Neural cell (in vitro differentiated cells): ENCODE results near the gene KRTAP12-1. TPM values are rescaled to one million over a fixed set of nuclear protein-coding genes. Genes with fewer than 3 reads are reported as not detected.
"Not testable (repeated sequence)": the region's sequence is repeated elsewhere in the genome, so short reads cannot be mapped to it uniquely, and the experiment has no call there.

Experiments used
- H2AFZ ChIP-seq: fragments of 200-600, 300-800 bp; sonication (generic), shearing (Covaris generic); 2 replicates; pipeline ENCODE4 v1.6.0; 2014; ENCODE audit warnings: low read depth, mild to moderate bottlenecking, antibody characterized with exemption, low read length, moderate library complexity
- H3F3A ChIP-seq: fragments of 200-600 bp; shearing (Covaris generic); 2 replicates; pipeline ENCODE4 v1.6.1; 2016; ENCODE audit warnings: mild to moderate bottlenecking, moderate library complexity, mixed read lengths, antibody characterized with exemption, low read length; ENCODE audit not compliant: insufficient read depth, poor library complexity, severe bottlenecking
- H3K27ac ChIP-seq: fragments of 200-600, 300-800 bp; sonication (generic), shearing (Covaris generic); 2 replicates; pipeline ENCODE4 v1.5.1; 2014; ENCODE audit warnings: mild to moderate bottlenecking, low read length, moderate library complexity
- H3K27me3 ChIP-seq: fragments of 300-800, 200-600 bp; sonication (generic), shearing (Covaris generic); 2 replicates; pipeline ENCODE4 v1.6.0; 2014; ENCODE audit warnings: mild to moderate bottlenecking, low read depth, low read length, moderate library complexity; ENCODE audit not compliant: insufficient read depth
- H3K36me3 ChIP-seq: fragments of 300-800, 200-600 bp; sonication (generic), shearing (Covaris generic); 2 replicates; pipeline ENCODE4 v1.5.1; 2014; ENCODE audit warnings: mild to moderate bottlenecking, antibody characterized with exemption, low read length, moderate library complexity; ENCODE audit not compliant: insufficient read depth
- H3K4me2 ChIP-seq: fragments of 300-800, 200-600 bp; sonication (generic), shearing (Covaris generic); 2 replicates; pipeline ENCODE4 v1.6.0; 2014; ENCODE audit warnings: mild to moderate bottlenecking, low read length
- H3K4me3 ChIP-seq: fragments of 300-800, 200-600 bp; sonication (generic), shearing (Covaris generic); 2 replicates; pipeline ENCODE4 v1.5.1; 2014; ENCODE audit warnings: mild to moderate bottlenecking, low read length, moderate library complexity
- H3K79me2 ChIP-seq: fragments of 200-600 bp; shearing (Covaris generic); replicated peaks from 2 replicates; pipeline ENCODE4 v1.6.0; 2014; ENCODE audit warnings: mild to moderate bottlenecking, low read length, moderate library complexity; ENCODE audit not compliant: insufficient read depth
- H3K9ac ChIP-seq: fragments of 300-800, 200-600 bp; sonication (generic), shearing (Covaris generic); 2 replicates; pipeline ENCODE4 v1.6.1; 2016; ENCODE audit warnings: mild to moderate bottlenecking, low read length, mixed read lengths
- H3K9me2 ChIP-seq: fragments of 200-600 bp; shearing (Covaris generic); 2 replicates; pipeline ENCODE4 v1.6.1; 2016; ENCODE audit warnings: mild to moderate bottlenecking, low read length, mixed read lengths; ENCODE audit not compliant: insufficient read depth
- H3K9me3 ChIP-seq: fragments of 200-600, 300-800 bp; sonication (generic), shearing (Covaris generic); 2 replicates; pipeline ENCODE4 v1.6.1; 2016; ENCODE audit warnings: mild to moderate bottlenecking, mixed run types, low read length, moderate library complexity, mixed read lengths
- H4K20me1 ChIP-seq: fragments of 200-600 bp; shearing (Covaris generic); 2 replicates; pipeline ENCODE4 v1.6.1; 2016; ENCODE audit warnings: mild to moderate bottlenecking, mixed run types; ENCODE audit not compliant: insufficient read depth
- EP300 ChIP-seq: fragments of 450-650 bp; conservative IDR thresholded peaks from 2 replicates; pipeline ENCODE4 v1.6.1; 2014; ENCODE audit warnings: antibody characterized with exemption, mild to moderate bottlenecking, moderate library complexity; ENCODE audit not compliant: poor library complexity, severe bottlenecking
- EZH2 ChIP-seq: fragments of 200-600, 300-800 bp; shearing (Covaris generic), sonication (generic); IDR thresholded peaks from 2 replicates; pipeline ENCODE4 v1.6.1; 2014; ENCODE audit warnings: antibody characterized with exemption, low read length, borderline replicate concordance, mild to moderate bottlenecking; ENCODE audit not compliant: insufficient read depth, poor library complexity, severe bottlenecking
- MXI1 ChIP-seq: fragments of 450-650 bp; conservative IDR thresholded peaks from 2 replicates; pipeline ENCODE4 v1.6.1; 2014; ENCODE audit warnings: antibody characterized with exemption, mild to moderate bottlenecking; ENCODE audit not compliant: poor library complexity, severe bottlenecking
- POLR2AphosphoS5 ChIP-seq: IDR thresholded peaks from 2 replicates; pipeline ENCODE4 v1.6.1; 2012
- RAD21 ChIP-seq: fragments of 450-650 bp; conservative IDR thresholded peaks from 2 replicates; pipeline ENCODE4 v1.6.1; 2014; ENCODE audit warnings: antibody characterized with exemption, mild to moderate bottlenecking, moderate library complexity
- SMC3 ChIP-seq: fragments of 450-650 bp; conservative IDR thresholded peaks from 2 replicates; pipeline ENCODE4 v1.6.1; 2014; ENCODE audit warnings: antibody characterized with exemption, mild to moderate bottlenecking, moderate library complexity; ENCODE audit not compliant: poor library complexity
- TAF1 ChIP-seq: IDR thresholded peaks from 2 replicates; pipeline ENCODE4 v1.6.1; 2012; ENCODE audit warnings: low read depth
- polyA plus RNA-seq: library from polyadenylated mRNA; depleted of rRNA; stranded (reverse); fragments of >200 nt; gene quantifications from 2 replicates; pipeline ENCODE4 v1.2.3, GENCODE V29; 2014
- TF ChIP-seq, protein P1 (sequence below): IDR thresholded peaks from 2 replicates; pipeline ENCODE4 v1.6.1; 2012; ENCODE audit warnings: borderline replicate concordance
- TF ChIP-seq, protein P2 (sequence below): fragments of 450-650 bp; IDR thresholded peaks from 2 replicates; pipeline ENCODE4 v1.5.1; 2014; ENCODE audit warnings: antibody characterized with exemption, mild to moderate bottlenecking, moderate library complexity; ENCODE audit not compliant: poor library complexity, severe bottlenecking

KRTAP12-1 gene
- polyA plus RNA-seq, 1 donor from 2014 or later, result not detected

DNA sequence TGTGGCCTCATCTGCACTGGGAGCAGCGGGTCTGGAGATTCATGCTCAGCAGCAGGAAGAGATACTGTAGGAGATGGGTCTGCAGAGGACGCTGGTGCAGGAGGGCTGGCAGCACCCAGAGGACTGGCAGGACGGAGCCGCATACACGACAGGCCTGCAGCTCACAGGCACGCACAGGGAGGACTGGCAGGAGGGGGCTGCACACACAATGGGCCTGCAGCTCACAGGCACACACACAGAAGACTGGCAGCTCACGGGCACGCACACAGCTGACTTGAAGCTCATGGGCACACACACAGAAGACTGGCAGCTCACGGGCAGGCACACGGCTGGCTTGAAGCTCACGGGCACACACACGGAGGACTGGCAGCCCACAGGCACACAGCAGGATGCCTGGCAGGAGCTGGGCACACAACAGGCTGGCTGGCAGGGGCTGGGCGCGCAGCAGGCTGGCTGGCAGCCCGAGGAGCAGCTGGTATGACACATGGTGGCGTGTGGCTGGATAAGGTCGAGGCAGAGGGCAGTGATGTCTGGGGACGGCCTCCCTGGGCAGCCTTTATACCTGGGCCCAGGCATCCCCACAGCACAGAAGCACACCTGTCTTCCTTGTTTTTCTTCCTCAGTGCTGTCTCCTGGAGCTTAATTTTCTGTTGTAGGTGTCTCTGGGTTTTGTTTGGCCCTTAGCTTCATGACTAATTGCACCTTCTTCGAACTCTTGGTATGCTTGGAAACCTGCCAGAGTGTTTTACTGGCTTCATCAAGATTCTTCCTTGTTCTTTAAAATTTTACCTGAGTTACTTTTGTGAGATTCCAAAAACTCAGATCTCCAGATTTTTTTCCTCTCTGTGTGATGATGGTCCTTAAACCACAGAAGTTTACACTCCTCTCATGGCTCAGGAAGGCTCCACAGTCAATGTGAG lies 15.3 kb downstream of the KRTAP12-1 start, which contains the start of gene KRTAP12-2:
Gene KRTAP12-2 (minus strand): TSS at position 527 of the 920 bp plus-strand sequence. CDS start 41 bp downstream, at position 486.
- Histone ChIP-seq H2AFZ (no peak within 1 kb of the TSS), H3K4me2 (no peak within 1 kb of the TSS)

DNA sequence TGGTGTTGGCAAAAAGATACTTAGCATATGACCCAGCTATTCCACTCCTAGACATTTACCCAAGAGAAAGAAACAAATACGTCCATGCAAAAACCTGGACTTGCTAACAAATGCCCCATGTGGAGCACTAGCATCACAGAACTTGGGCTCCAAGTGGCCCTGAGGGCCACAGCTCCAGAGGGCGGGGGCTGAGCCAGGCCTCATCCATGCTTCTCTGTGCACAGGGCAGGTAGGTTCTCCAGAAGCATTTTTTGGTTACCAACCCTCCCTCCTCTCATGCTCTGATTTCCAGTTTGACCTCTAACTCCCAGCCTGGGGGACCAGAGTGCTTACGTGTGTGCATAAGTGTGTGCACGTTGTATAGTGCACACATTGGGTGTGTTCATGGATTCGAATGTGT lies 17.3 kb downstream of the KRTAP12-1 start:
- no peaks in the 10 kb centered on the region for H3K9me3 ChIP-seq
- H2AFZ ChIP-seq, result no peak overlapping the region
- H3K9me2 ChIP-seq, result no peaks in the 10 kb centered on the region
- H3F3A ChIP-seq, result no peaks in the 10 kb centered on the region
- no peak overlapping the region for H3K27ac ChIP-seq
- no peaks in the 10 kb centered on the region for H4K20me1 ChIP-seq
- no peaks in the 10 kb centered on the region for H3K27me3 ChIP-seq
- no peak overlapping the region for H3K4me2 ChIP-seq
- H3K36me3 ChIP-seq, result no peaks in the 10 kb centered on the region
- H3K79me2 ChIP-seq, result no peaks in the 10 kb centered on the region
- TF ChIP-seq TAF1, result no peak
- TF ChIP-seq, protein P1, sequence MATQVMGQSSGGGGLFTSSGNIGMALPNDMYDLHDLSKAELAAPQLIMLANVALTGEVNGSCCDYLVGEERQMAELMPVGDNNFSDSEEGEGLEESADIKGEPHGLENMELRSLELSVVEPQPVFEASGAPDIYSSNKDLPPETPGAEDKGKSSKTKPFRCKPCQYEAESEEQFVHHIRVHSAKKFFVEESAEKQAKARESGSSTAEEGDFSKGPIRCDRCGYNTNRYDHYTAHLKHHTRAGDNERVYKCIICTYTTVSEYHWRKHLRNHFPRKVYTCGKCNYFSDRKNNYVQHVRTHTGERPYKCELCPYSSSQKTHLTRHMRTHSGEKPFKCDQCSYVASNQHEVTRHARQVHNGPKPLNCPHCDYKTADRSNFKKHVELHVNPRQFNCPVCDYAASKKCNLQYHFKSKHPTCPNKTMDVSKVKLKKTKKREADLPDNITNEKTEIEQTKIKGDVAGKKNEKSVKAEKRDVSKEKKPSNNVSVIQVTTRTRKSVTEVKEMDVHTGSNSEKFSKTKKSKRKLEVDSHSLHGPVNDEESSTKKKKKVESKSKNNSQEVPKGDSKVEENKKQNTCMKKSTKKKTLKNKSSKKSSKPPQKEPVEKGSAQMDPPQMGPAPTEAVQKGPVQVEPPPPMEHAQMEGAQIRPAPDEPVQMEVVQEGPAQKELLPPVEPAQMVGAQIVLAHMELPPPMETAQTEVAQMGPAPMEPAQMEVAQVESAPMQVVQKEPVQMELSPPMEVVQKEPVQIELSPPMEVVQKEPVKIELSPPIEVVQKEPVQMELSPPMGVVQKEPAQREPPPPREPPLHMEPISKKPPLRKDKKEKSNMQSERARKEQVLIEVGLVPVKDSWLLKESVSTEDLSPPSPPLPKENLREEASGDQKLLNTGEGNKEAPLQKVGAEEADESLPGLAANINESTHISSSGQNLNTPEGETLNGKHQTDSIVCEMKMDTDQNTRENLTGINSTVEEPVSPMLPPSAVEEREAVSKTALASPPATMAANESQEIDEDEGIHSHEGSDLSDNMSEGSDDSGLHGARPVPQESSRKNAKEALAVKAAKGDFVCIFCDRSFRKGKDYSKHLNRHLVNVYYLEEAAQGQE, result no peak
- H3K4me3 ChIP-seq, result no peak overlapping the region
- H3K9ac ChIP-seq, result no peak overlapping the region

More for the DNA sequence above, 15.3 kb downstream of the KRTAP12-1 start, which contains the start of gene KRTAP12-2:
- Histone ChIP-seq H3F3A (no peaks in the 10 kb centered on the region), H3K27me3 (no peaks in the 10 kb centered on the region), H3K9me3 (peaks cover 4% of the 10 kb centered on the region), H3K9ac (no peak within 1 kb of the TSS), H3K36me3 (no peaks in the 10 kb centered on the region), H4K20me1 (no peaks in the 10 kb centered on the region), H3K4me3 (no peak within 1 kb of the TSS), H3K9me2 (no peaks in the 10 kb centered on the region), H3K79me2 (no peaks in the 10 kb centered on the region), H3K27ac (no peak within 1 kb of the TSS)
- TF ChIP-seq, protein P2, sequence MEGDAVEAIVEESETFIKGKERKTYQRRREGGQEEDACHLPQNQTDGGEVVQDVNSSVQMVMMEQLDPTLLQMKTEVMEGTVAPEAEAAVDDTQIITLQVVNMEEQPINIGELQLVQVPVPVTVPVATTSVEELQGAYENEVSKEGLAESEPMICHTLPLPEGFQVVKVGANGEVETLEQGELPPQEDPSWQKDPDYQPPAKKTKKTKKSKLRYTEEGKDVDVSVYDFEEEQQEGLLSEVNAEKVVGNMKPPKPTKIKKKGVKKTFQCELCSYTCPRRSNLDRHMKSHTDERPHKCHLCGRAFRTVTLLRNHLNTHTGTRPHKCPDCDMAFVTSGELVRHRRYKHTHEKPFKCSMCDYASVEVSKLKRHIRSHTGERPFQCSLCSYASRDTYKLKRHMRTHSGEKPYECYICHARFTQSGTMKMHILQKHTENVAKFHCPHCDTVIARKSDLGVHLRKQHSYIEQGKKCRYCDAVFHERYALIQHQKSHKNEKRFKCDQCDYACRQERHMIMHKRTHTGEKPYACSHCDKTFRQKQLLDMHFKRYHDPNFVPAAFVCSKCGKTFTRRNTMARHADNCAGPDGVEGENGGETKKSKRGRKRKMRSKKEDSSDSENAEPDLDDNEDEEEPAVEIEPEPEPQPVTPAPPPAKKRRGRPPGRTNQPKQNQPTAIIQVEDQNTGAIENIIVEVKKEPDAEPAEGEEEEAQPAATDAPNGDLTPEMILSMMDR, result no peak
- TF ChIP-seq SMC3 (no peak), EP300 (no peak), EZH2 (no peak), RAD21 (no peak), POLR2AphosphoS5 (no peak), MXI1 (no peak), TAF1 (no peak)
- TF ChIP-seq, protein P1, result no peak

DNA sequence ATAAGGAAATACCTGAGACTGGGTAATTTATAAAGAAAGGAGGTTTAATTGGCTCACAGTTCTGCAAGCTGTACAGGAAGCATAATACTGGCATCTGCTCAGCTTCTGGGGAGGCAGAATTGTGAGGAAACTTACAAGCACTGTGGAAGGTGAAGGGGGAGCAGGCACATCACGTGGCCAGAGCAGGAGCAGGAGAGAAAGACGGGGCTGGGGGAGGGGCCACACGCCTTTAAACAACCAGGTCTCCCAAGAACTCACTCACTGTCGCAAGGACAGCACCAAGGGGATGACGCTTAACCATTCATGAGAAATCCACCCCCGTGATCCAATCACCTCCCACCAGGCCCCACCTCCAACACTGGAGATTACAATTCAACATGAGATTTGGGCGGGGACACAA lies 20.4 kb downstream of the KRTAP12-1 start:
- H3K9ac ChIP-seq, H4K20me1 ChIP-seq, H3K27ac ChIP-seq, H2AFZ ChIP-seq, H3K27me3 ChIP-seq, H3K4me2 ChIP-seq, H3K36me3 ChIP-seq, H3K9me3 ChIP-seq, H3K79me2 ChIP-seq, H3K4me3 ChIP-seq, H3K9me2 ChIP-seq, H3F3A ChIP-seq: not testable (repeated sequence)
